Measurements from ENCODE around the gene MAP3K4.

GRCh38 chr6:161101517-161101916 lies 109.9 kb downstream of the MAP3K4 start:
- TF ChIP-seq CTCF (IDR thresholded peaks at IDR 0.05) = no peak
- no peak for TF ChIP-seq POLR2A (IDR thresholded peaks at IDR 0.05)

All from esophagus squamous epithelium (tissue), 4 donors.